Measurements from ENCODE around the gene DCP1A. TPM values are rescaled to one million over a fixed set of nuclear protein-coding genes. Genes with fewer than 3 reads are reported as not detected.

The DCP1A gene
- total and polyA plus RNA-seq, 2 experiments from 2014 or later: 19.3 to 32.0 TPM

- no peak for ATAC-seq
- H3K4me3 Mint-ChIP-seq: no peak overlapping the region; the same call in 2 of the 3 replicates
- peaks cover 80% of the 10 kb centered on the region for H3K36me3 Mint-ChIP-seq (ENCODE audit: low read depth)
- no peaks in the 10 kb centered on the region for H3K9me3 Mint-ChIP-seq
- Histone ChIP-seq H3K36me3 (ENCODE audit: insufficient read depth) (peaks cover 32% of the 10 kb centered on the region), H3K27ac (ENCODE audit: low read depth) (peak overlapping the region; percentile 63), H3K4me3 (0 out of 2 replicates have a peak overlapping the region, but pooled peaks have one; percentile 9), H3K27me3 (ENCODE audit: insufficient read depth) (no peaks in the 10 kb centered on the region), H3F3A (replicated peaks; ENCODE audit: low read depth) (peaks cover 29% of the 10 kb centered on the region), H3K4me2 (peak overlapping the region; percentile 67), H3K9me2 (ENCODE audit: insufficient read depth) (no peaks in the 10 kb centered on the region), H3K4me1 (ENCODE audit: insufficient read depth) (peaks cover 61% of the 10 kb centered on the region), H4K20me1 (replicated peaks; ENCODE audit: insufficient read depth) (peaks cover 98% of the 10 kb centered on the region), H3K79me2 (replicated peaks; ENCODE audit: insufficient read depth) (peaks cover 100% of the 10 kb centered on the region), H2AFZ (no peak overlapping the region)
- peaks cover 5% of the 10 kb centered on the region for H3K27me3 Mint-ChIP-seq (ENCODE audit: insufficient read depth, low read depth, poor library complexity)
- TF ChIP-seq NANOG (IDR thresholded peaks at IDR 0.05; ENCODE audit: borderline replicate concordance): no peak
- H3K27ac Mint-ChIP-seq: no peak overlapping the region
- H3K4me1 Mint-ChIP-seq: peaks cover 67% of the 10 kb centered on the region
- DNase-seq (ENCODE audit: low spot score): no peak
Measured at GRCh38 chr3:53244271-53244670, 103.1 kb downstream of the DCP1A start.

- H3K4me1 ChIP-seq (ENCODE audit: insufficient read depth): peaks cover 58% of the 10 kb centered on the region
- H3K27ac Mint-ChIP-seq: 0 out of 2 replicates have a peak overlapping the region, but pooled peaks have one; percentile 89
- no peaks in the 10 kb centered on the region for H3K9me3 Mint-ChIP-seq
- H3K27me3 ChIP-seq (ENCODE audit: insufficient read depth): no peaks in the 10 kb centered on the region
- DNase-seq (ENCODE audit: low spot score) (peak; percentile 30), ATAC-seq (peak; percentile 23)
- no peaks in the 10 kb centered on the region for H3K9me2 ChIP-seq (ENCODE audit: insufficient read depth)
- H3K27me3 Mint-ChIP-seq (ENCODE audit: insufficient read depth, low read depth, poor library complexity): peaks cover 8% of the 10 kb centered on the region
- peak overlapping the region; percentile 67 for H3K4me2 ChIP-seq
- peaks cover 68% of the 10 kb centered on the region for H3K4me1 Mint-ChIP-seq
- H4K20me1 ChIP-seq (replicated peaks; ENCODE audit: insufficient read depth): peaks cover 96% of the 10 kb centered on the region
- H3K4me3 ChIP-seq: peak overlapping the region; percentile 26; the same call in 1 of the 2 replicates
- H2AFZ ChIP-seq: no peak overlapping the region
- TF ChIP-seq REST (IDR thresholded peaks at IDR 0.05; ENCODE audit: unreplicated experiment) (no peak), EZH2 (IDR thresholded peaks at IDR 0.05; ENCODE audit: low read depth, unreplicated experiment) (no peak), ZNF114 (CRISPR knock-in tag; IDR thresholded peaks at IDR 0.05) (no peak), POLR2AphosphoS5 (IDR thresholded peaks at IDR 0.05; ENCODE audit: low read depth) (peak; percentile 20; the same call in 1 of the 2 replicates), ETS1 (IDR thresholded peaks at IDR 0.05) (no peak)
- H3K36me3 Mint-ChIP-seq (ENCODE audit: low read depth): peaks cover 85% of the 10 kb centered on the region
- peaks cover 37% of the 10 kb centered on the region for H3K36me3 ChIP-seq (ENCODE audit: insufficient read depth)
- peak overlapping the region; percentile 1; the same call in 2 of the 3 replicates for H3K4me3 Mint-ChIP-seq
- peaks cover 98% of the 10 kb centered on the region for H3K79me2 ChIP-seq (replicated peaks; ENCODE audit: insufficient read depth)
- H3K27ac ChIP-seq (ENCODE audit: low read depth): peak overlapping the region; percentile 84
- H3F3A ChIP-seq (replicated peaks; ENCODE audit: low read depth): peaks cover 29% of the 10 kb centered on the region
Measured at GRCh38 chr3:53243785-53244184, 103.6 kb downstream of the DCP1A start.

Measured in GM23338 (cell line).